GM20431 (cell line): Measurements from ENCODE around the gene SLC14A1.

Experiments
- in situ Hi-C: fragments of 300-500 bp; cut with MseI, MboI; formaldehyde crosslinking; loops from one replicate; pipeline ENCODE4 v1.15.0; 2020; ENCODE audit warnings: low sequenced_read_pairs; ENCODE audit not compliant: unreplicated experiment

SLC14A1 gene

DNA sequence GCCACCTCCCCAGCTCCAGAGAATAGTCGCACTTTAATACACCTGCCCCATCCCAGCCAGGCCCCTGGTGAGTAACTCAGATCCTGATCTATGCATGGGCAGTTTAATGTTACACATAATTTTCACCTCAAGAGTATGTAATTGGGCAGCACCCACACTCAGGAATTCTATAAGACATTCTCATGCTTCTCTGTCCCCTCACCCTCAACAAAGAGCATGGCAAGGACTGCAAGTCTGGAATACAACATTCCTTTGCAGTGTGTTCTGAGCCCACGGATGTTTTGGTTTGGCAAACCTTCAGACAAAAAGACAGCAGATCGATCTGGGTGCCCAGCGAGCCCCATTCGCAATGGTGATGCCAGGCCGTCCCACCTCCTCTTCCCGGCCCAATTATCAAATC is 4.9 kb upstream of the SLC14A1 start:
- in situ Hi-C loops = no loop called here

DNA sequence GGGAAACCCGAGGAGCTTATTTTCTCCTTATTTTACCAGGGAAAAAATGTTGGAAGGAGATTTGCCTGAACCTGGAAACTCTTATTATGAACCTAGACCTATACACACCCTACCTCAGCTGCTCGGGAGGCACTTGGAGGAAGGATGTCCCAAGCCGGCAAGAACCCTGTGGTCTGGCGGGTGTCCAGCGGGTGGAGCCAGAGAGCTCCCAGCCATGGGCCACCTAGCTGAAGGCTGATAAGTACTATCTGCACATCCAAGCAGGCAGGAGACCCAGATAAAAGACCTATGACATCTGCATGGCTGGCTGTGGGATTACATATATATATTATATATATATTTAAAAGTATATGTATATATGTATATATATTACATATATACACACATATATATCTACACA is 1.1 kb upstream of the SLC14A1 start:
- in situ Hi-C loops = no loop called here

DNA sequence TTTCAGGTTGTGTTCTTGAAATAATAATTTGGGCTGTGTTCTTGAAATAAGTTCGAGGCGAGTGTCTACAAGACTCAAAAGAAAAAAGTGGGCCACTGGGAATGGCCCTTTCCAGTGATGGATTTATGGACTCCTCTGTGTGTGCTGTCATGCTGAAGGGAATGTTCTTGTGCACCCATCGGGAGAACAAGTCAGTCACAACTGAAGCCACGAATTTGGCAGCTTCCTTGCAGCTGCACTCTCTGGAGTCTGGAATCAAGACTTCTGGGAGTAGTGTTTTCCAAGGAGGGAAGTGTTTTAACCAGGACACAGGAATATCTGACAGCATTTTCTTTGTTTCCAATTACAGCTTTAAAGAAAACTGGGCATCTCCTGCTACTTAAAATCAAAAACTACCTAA is 620 bp downstream of the SLC14A1 start:
- in situ Hi-C loops = no loop called here

DNA sequence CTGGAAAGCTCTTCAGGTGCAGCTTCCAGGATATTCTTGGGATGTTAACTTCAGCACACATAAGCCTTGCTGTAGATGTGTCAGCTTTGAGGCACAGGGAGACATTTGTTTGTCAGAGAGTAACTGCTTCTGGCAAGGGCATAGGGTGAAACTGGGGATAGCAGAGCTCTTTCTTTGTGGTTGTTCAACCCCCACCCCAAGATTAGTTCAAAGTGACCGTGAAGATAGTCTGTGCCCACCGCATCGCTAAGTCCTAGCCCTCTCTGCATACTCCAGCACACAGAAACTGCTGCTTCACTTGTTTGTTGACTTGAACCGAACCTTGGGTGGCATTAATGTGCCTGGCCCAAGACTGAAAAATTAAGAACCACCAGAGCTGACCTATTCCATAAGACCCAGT is 1.4 kb downstream of the SLC14A1 start:
- in situ Hi-C loops = no loop called here

DNA sequence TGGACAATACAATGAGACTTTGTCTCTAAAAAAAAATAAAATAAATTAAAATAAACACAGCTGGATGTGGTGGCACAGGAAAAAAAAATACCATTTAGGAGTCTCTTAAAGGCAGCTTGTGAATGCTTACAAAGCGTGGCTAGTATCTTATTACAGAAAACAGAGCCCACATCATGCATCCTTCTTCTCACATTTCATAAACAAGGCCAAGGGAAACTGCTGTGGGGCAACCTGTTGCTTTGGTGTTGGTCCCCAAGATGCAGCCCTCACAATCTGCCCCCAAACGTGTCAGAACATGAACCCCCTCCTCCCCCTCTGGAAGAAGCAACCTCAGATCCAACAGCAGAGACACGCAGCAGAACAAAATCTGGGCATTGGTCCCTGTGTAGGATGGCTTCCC is 2.6 kb downstream of the SLC14A1 start:
- in situ Hi-C loops = no loop called here

DNA sequence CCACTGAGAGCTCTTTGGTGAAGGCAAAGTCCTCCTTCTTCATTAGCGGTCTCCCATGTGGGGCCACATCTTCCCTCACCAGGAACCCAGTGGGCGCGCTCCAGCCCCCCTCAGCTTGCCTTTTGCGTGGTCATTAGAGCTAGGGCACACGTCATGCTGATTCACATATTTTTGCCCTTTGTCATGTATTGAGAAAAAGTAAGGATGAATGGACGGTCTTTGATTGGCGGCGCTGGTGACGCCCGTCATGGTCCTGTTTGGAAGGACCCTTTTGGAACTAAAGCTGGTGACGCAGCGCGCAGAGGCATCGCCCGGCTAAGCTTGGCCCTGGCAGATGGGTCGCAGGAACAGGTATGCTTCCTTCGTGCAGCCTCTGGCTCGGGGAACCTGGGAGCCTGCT is 3.1 kb downstream of the SLC14A1 start:
- in situ Hi-C loops = no loop called here

DNA sequence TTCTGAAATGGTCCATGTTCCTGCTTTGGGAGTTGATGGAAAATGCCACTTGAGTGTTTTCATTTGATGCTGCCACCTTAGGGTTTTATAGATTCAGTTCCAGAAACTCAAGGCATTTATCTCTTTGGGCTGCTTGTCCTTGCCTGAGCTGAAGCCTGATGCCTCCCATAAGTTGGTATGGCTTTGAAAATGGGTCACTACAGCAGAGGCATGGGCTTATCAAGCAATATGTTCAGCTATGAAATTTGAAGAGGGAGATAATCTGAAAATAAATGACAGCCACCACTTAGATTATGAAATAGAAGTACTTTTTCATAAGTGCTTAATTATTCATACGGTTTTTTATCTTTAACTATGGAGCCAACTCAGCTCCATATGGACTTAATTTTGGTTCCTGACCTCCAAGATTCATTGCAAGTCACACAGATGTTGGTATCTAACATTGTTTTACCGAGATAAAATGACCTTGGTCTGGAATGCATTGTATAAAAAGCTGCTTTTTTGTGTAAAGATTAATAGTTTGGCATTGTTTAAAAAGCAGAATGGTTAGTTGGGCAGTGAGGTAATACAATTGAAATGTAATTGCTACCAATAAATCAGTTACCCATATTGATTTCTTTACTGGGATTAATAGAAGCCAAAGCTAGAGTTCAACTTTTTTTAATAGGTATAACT is 4.5 kb downstream of the SLC14A1 start:
- in situ Hi-C loops = no loop called here

DNA sequence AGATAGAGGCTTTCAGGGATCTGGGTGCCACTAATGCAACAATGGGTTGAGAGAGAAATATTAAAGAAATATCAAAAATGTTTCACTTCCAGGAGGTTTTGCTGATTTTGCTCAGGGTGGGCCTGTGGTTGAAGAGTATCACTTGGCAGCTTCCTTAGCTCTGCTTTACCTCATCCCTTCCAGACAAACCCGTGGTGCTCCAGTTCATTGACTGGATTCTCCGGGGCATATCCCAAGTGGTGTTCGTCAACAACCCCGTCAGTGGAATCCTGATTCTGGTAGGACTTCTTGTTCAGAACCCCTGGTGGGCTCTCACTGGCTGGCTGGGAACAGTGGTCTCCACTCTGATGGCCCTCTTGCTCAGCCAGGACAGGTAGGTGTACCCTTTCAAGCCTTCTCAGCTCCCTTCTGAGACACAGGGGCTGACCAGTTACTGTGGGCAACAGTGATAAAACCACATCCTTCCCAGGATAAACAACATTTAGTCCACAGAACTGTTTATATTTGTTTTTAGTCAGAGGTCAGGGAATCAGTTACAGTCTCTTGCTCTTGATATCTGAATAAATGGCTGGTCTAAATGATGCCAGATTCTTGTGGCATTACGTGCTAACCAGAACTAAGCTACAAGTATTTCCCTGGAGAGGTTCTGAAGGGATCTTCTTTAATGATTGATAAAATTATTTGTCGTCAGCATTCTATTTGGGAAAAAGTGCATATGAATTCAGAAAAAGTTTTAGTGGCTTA is 7.0 kb downstream of the SLC14A1 start:
- in situ Hi-C loops = no loop called here

DNA sequence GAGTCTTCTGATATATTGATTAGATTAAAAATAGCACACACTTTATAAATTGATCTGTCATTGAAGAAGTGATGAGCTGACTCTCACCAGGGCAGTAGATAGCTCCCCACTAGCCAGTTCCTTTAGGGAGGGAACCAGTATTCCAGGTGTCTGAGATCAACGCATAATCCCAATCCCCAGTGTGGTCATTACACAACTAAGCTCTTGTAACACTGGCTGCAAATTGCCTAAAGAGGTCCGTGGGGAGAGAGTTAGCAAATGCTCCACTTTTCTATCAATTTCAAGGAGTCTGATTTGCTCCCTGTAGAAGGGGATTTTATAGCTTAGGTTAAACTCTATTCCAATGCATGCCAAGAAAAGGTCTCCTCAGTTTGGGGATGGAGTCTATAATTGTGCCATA is 7.7 kb downstream of the SLC14A1 start:
- in situ Hi-C loops = no loop called here

DNA sequence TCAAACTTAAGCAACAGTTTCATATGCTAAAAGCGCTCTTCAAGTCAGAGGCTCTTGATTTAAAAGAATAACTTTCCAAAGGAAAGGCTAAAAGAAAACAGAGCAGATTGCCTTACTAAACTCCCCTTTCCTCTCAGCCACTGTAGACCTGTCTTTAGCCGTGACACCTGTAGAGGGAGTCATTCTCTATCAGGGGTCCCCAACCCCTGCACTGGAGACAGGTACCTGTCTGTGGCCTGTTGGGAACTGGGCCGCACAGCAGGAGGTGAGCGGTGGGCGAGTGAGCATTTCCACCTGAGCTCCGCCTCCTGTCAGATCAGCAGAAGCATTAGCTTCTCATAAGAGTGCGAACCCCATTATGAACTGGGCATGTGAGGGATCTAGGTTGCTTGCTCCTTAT is 9.6 kb downstream of the SLC14A1 start:
- in situ Hi-C loops = no loop called here

DNA sequence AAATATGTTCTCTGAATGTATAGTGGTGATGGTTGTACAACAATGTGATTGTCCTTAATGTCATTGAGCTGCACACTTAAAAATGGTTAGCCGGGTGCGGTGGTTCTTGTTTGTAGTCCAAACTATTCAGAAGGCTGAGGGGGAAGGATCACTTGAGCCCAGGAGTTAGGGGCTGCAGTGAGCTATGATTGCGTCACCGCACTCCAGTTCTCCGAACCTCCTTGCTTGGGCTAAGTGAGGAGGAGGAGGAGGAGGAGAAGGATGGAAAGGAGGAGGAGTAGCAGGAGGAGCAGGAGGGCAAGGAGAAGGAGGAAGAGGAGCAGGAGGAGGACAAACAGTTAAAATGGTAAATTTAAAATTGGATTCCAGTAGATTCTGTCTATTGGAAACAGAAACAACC is 10.5 kb downstream of the SLC14A1 start:
- in situ Hi-C loops = no loop called here

DNA sequence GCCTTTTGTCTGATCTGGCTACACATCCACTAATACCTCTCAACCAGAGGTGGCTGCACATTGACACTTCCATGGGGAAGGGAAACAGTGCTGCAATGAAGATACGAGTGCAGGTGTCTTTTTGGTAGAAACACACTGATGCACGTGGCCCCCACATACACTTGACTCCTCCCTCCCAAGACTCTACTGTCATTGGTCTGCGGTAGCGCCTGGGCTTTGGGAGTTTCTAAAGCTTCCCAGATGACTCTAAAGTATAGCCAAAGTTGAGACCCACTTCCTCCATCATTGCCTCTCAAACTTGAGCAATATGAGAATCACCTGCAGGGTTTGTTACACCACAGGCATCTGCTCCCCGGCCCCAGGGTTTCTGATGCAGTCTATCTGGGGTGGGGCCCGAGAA is 11.0 kb downstream of the SLC14A1 start:
- in situ Hi-C loops = no loop called here

DNA sequence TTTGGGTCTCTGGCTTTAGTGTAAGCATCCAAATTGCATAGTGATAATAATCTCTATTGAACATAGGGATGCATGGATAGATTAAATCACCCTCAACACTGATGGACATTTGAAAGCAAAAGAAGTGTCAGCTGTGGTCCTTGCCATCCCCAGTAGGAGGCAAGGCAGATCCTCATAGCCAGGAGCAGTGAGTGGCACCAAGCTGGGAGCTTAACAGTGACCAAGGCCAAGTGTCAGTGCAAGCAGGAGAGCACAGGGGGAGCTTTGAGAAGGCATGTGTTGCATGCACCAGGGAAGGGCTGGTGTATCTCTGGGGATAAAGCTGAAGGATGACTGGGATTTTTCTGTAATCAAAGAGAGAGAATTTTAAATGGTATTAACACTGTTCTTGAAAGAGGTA is 14.7 kb downstream of the SLC14A1 start:
- in situ Hi-C loops = no loop called here

DNA sequence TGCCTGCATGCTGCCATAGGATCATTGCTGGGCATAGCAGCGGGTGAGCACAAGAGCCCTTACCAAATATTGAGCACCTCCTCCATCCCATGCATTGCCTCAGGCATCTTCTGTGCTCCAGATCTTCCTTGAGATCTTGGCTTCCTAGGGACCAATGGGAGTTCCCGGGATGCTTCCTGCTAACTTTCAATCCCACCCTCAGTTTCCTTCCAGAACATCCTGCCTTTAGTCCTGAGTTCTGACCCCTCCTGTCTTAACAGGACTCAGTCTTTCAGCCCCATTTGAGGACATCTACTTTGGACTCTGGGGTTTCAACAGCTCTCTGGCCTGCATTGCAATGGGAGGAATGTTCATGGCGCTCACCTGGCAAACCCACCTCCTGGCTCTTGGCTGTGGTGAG is 15.3 kb downstream of the SLC14A1 start:
- in situ Hi-C loops = no loop called here

DNA sequence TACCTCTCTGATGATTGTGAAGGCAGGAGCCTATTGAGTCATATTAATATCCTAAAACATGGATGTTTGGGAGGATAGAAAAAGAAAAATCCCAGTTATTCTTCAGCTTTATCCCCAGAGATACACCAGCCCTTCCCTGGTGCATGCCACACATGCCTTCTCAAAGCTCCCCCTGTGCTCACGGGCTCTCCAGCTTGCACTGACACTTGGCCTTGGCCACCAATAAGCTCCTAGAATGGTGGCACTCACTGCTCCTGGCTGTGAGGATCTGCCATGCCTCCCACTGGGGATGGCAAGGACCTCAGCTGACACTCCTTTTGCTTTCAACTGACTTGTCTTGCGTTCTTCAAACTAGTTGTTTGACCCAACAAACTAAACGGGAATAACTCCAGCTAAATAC is 15.9 kb downstream of the SLC14A1 start:
- in situ Hi-C loops = no loop called here

DNA sequence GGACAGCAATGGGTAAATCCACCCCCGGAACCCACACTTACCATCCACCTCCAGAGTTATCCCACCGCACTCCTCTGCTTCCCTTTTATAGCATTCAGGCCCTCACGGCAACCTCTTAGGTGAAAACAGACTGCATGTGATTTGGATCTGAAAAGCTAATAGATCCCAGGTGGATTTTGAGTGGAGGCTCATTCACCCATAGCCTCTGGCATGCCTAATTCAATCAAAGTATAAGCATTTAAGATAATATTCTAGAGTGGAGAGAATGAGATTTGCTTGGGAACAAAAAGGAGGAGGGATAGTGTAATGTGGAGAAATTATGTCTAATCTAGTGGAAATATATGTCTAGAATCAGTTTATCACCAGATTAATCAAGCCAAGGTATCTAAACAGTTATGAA is 17.1 kb downstream of the SLC14A1 start:
- in situ Hi-C loops = no loop called here

DNA sequence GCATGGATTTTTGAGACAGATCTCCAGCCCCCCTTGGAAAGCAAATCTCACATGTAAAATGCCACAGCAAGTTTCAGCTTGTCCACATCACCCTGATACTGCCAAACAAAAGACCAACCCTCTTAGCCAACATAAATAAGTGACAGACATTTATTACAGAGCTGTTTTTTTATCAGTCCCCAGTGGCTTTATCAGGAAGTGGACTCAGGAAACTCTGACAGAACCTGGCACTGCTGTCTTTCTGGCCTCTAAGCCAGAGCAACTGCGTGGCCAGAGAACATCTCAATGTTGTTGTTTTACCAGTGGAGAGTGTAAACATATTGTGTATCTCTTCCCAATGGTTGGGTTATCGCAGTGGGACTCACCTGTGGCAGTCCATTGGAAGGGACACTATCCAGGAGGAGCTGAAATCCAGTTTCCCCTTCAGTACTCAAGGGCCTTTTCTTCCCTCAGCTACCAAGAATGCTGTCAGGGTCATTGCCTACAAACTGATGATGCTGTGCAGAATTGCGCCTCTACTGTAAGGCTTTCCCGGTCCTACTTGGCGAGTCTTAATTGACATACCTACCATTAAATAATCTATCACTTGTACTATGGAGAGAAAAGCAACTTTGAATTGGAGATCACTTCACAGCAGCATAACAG is 22.0 kb downstream of the SLC14A1 start:
- in situ Hi-C loops = no loop called here

DNA sequence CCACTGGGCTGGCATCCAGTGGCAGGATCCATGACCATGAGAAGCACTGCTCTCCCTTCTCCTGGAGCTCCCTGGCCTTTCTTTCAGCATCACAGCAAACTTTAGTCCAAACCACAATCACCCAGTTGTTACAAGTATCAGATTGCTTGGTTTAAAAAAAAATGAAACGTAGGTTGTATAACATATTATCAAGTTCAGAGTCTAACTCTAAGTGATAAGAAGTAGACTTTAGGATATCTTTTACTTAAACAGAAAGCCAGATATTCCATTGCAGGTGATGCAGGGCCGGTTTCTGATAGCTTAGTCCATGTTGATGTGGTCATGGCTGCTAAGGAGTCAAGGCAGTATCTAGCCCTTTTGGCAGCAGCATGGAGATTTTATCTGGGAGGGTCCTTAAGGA is 24.5 kb downstream of the SLC14A1 start:
- in situ Hi-C loops = no loop called here

DNA sequence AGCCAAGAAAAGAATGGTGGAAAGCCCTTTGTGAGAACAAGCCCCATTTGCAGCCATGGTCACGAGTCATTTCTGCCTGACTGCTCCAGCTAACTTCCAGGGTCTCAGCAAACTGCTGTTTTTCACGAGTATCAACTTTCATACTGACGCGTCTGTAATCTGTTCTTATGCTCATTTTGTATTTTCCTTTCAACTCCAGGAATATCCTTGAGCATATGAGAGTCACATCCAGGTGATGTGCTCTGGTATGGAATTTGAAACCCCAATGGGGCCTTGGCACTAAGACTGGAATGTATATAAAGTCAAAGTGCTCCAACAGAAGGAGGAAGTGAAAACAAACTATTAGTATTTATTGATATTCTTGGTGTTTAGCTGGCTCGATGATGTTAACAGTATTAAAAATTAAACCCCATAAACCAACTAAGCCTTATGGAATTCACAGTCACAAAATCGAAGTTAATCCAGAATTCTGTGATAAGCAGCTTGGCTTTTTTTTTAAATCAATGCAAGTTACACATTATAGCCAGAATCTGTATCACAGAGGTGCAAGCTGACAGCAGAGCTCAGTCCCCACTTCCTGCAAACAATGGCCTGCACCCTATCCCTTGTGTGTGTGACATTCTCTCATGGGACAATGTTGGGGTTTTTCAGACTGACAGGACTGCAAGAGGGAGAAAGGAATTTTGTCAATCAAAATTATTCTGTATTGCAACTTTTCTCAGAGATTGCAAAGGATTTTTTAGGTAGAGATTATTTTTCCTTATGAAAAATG is 26.1 kb downstream of the SLC14A1 start:
- in situ Hi-C loops = no loop called here

DNA sequence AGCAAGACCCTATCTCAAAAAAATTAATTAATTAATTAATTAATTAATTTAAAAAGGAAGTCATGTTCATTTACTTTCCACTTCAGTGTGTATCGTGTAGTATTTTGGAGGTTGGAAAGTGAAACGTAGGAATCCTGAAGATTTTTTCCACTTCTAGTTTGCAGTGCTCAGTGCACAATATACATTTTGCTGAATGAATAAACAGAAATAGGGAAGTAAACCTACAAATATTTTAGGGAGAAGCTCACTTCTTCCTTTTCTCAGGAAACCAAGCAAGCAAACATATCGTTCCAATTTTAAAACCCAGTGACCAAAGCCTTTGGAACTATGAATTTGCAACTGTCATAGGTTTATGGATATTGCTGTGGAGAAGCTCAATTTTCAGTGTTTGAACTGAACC is 27.8 kb downstream of the SLC14A1 start:
- in situ Hi-C loops = no loop called here

DNA sequence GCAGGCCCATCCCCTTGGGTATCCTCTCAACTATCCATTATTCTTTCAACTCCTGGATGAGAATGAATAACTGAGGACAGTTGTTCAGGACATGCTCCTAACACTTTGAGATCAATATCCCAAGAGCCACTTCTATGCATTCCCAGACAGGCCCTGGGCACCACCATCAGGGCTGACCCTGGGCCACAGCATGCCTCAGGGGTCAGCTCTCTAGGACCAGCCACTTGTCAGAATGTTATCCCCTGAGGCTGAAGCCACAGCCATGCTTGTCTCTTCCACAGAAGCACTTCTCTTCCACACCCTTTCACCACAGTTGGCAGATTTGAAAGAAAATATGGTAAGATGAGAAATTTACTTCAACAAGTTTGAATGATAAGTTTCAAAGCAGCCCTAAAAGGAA is 28.7 kb downstream of the SLC14A1 start:
- in situ Hi-C loops = no loop called here
